ENCODE data around the gene CNOT10.
"Not testable (repeated sequence)": the region's sequence is repeated elsewhere in the genome, so short reads cannot be mapped to it uniquely, and the experiment has no call there.

The CNOT10 gene

DNA sequence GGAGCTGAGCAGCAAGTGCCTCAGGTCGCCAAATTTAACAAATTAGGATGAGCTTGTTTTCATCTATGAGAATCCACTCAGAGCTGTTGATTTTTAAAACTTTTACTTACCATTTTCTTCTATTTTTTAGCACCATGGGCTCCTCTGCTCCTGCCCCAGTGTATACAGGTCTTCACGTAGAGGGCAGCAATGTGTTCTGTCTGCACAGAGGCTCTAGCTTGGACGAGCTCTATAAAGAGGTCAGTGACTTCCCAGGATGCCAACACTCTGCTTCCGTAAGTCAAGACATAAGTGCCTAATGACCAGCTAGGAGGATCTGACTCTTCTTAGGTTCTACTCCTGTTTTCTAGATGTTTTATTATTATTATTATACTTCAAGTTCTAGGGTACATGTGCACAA, 41.2 kb upstream of the CNOT10 start:
- H2AFZ ChIP-seq (ENCODE audit: low read length), result no peak overlapping the region
- H3K27me3 ChIP-seq (ENCODE audit: control insufficient read depth in 3 of 3, insufficient read depth in 3 of 3, low read depth in 1 of 3, low read length in 3 of 3), result peaks cover 0 to 6% (median 0%) of the 10 kb centered on the region in 3 experiments
- H4K8ac ChIP-seq (ENCODE audit: low read depth, low read length), result no peak overlapping the region
- H3K27ac ChIP-seq (replicated peaks; ENCODE audit: low read length), result no peak overlapping the region
- H2BK15ac ChIP-seq (ENCODE audit: low read length), result no peak overlapping the region
- no peaks in the 10 kb centered on the region for H3K79me1 ChIP-seq (ENCODE audit: low read depth, low read length)
- no peaks in the 10 kb centered on the region for H3K4me1 ChIP-seq (ENCODE audit: control insufficient read depth in 2 of 2, insufficient read depth in 1 of 2, low read depth in 1 of 2, low read length in 2 of 2)
- no peak overlapping the region for H3K4me3 ChIP-seq (ENCODE audit: low read length in 2 of 2)
- no peak overlapping the region for H2BK120ac ChIP-seq (ENCODE audit: low read depth, low read length)
- no peak overlapping the region for H2BK5ac ChIP-seq (ENCODE audit: low read length)
- no peak for DNase-seq (ENCODE audit: low spot score)
- no peak overlapping the region for H2BK12ac ChIP-seq (ENCODE audit: low read length)
- H4K91ac ChIP-seq (ENCODE audit: low read depth, low read length, poor library complexity), result no peak overlapping the region
- no peak overlapping the region for H3K9ac ChIP-seq (ENCODE audit: low read depth, low read length, poor library complexity)
- WGBS, 2 donors (ENCODE audit: extremely low coverage in 2 of 2, insufficient read length in 2 of 2, insufficient replicate concordance in 1 of 2), result no CpG with 5 or more reads among the region's 4 CpGs
- no peak overlapping the region for H3K23ac ChIP-seq (ENCODE audit: low read depth, low read length, poor library complexity)
- H3K4ac ChIP-seq (ENCODE audit: low read length), result no peak overlapping the region
- H2AK5ac ChIP-seq (ENCODE audit: low read depth, low read length), result no peak overlapping the region
- no peak overlapping the region for H3K18ac ChIP-seq (ENCODE audit: low read length)
- no peak overlapping the region for H3K14ac ChIP-seq (ENCODE audit: low read length)
- H3K9me3 ChIP-seq (replicated peaks in 1 of 2; ENCODE audit: control insufficient read depth in 2 of 2, insufficient read depth in 1 of 2, low read depth in 1 of 2, low read length in 2 of 2), result no peaks in the 10 kb centered on the region
- no peak overlapping the region for H3K4me2 ChIP-seq (ENCODE audit: insufficient read depth, low read length, poor library complexity, severe bottlenecking)
- H3K36me3 ChIP-seq (replicated peaks in 1 of 2; ENCODE audit: control insufficient read depth in 2 of 2, insufficient read depth in 2 of 2, low read length in 2 of 2), result no peaks in the 10 kb centered on the region

DNA sequence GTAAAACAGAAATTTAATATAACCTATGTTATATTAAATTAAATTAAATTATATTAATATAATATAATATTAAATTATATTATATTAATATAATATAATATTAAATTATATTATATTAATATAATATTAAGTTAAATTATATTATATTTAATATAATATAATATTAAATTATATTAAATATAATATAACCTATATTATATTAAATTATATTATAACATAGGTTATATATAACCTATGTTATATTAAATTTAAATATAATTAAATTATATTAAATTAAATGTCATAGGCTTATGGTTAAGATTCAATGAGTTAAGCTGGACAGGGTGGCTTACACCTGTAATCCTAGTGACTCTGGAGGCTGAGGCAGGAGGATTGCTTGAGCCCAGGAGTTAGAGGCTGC, 40.6 kb upstream of the CNOT10 start:
- Histone ChIP-seq H2BK5ac (ENCODE audit: low read length) (no peak overlapping the region), H2AFZ (ENCODE audit: low read length) (no peak overlapping the region), H3K14ac (ENCODE audit: low read length) (no peak overlapping the region), H2BK120ac (ENCODE audit: low read depth, low read length) (no peak overlapping the region), H3K9me3 (replicated peaks in 1 of 2; ENCODE audit: control insufficient read depth in 2 of 2, insufficient read depth in 1 of 2, low read depth in 1 of 2, low read length in 2 of 2) (no peaks in the 10 kb centered on the region), H3K4ac (ENCODE audit: low read length) (no peak overlapping the region), H3K18ac (ENCODE audit: low read length) (no peak overlapping the region), H4K8ac (ENCODE audit: low read depth, low read length) (no peak overlapping the region), H3K4me3 (ENCODE audit: low read length in 2 of 2) (no peak overlapping the region), H3K27ac (replicated peaks; ENCODE audit: low read length) (no peak overlapping the region), H2BK12ac (ENCODE audit: low read length) (no peak overlapping the region), H3K27me3 (ENCODE audit: control insufficient read depth in 3 of 3, insufficient read depth in 3 of 3, low read depth in 1 of 3, low read length in 3 of 3) (peaks cover 0 to 6% (median 0%) of the 10 kb centered on the region in 3 experiments), H2AK5ac (ENCODE audit: low read depth, low read length) (no peak overlapping the region), H2BK15ac (ENCODE audit: low read length) (no peak overlapping the region), H3K23ac (ENCODE audit: low read depth, low read length, poor library complexity) (no peak overlapping the region), H4K91ac (ENCODE audit: low read depth, low read length, poor library complexity) (no peak overlapping the region), H3K9ac (ENCODE audit: low read depth, low read length, poor library complexity) (no peak overlapping the region), H3K4me2 (ENCODE audit: insufficient read depth, low read length, poor library complexity, severe bottlenecking) (no peak overlapping the region), H3K4me1 (ENCODE audit: control insufficient read depth in 2 of 2, insufficient read depth in 1 of 2, low read depth in 1 of 2, low read length in 2 of 2) (no peaks in the 10 kb centered on the region), H3K36me3 (replicated peaks in 1 of 2; ENCODE audit: control insufficient read depth in 2 of 2, insufficient read depth in 2 of 2, low read length in 2 of 2) (no peaks in the 10 kb centered on the region), H3K79me1 (ENCODE audit: low read depth, low read length) (no peaks in the 10 kb centered on the region)
- no peak for DNase-seq (ENCODE audit: low spot score)

DNA sequence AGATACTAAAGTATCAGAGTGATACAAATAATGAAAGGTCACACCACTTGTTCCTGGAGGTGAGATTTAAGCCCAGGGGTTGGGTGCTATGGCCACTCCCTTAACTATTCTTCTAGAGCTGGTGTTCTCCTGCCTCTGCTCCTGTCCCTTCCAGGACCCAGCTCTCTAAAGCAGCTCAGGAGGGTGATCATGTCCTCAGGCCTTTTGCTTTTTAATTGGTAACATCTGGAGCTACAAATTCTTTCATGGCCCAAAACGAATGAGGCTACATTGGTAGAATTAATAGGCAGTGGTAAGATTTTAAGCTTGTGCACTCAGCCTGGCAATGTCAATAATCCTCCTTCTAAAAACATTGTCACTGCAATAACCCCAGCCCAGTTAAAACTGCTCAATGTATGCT, 38.2 kb upstream of the CNOT10 start:
- H3K27ac ChIP-seq (replicated peaks; ENCODE audit: low read length), result no peak overlapping the region
- no CpG with 5 or more reads among the region's 1 CpG for WGBS, 2 donors (ENCODE audit: extremely low coverage in 2 of 2, insufficient read length in 2 of 2, insufficient replicate concordance in 1 of 2)
- no peak overlapping the region for H4K91ac ChIP-seq (ENCODE audit: low read depth, low read length, poor library complexity)
- H4K8ac ChIP-seq (ENCODE audit: low read depth, low read length), result no peak overlapping the region
- H2BK15ac ChIP-seq (ENCODE audit: low read length), result no peak overlapping the region
- no peak overlapping the region for H3K9ac ChIP-seq (ENCODE audit: low read depth, low read length, poor library complexity)
- no peak overlapping the region for H3K4me2 ChIP-seq (ENCODE audit: insufficient read depth, low read length, poor library complexity, severe bottlenecking)
- H2AFZ ChIP-seq (ENCODE audit: low read length), result no peak overlapping the region
- H3K27me3 ChIP-seq (ENCODE audit: control insufficient read depth in 3 of 3, insufficient read depth in 3 of 3, low read depth in 1 of 3, low read length in 3 of 3), result no peaks in the 10 kb centered on the region
- no peak overlapping the region for H3K18ac ChIP-seq (ENCODE audit: low read length)
- H3K14ac ChIP-seq (ENCODE audit: low read length), result no peak overlapping the region
- H3K23ac ChIP-seq (ENCODE audit: low read depth, low read length, poor library complexity), result no peak overlapping the region
- no peaks in the 10 kb centered on the region for H3K4me1 ChIP-seq (ENCODE audit: control insufficient read depth in 2 of 2, insufficient read depth in 1 of 2, low read depth in 1 of 2, low read length in 2 of 2)
- H3K9me3 ChIP-seq (replicated peaks in 1 of 2; ENCODE audit: control insufficient read depth in 2 of 2, insufficient read depth in 1 of 2, low read depth in 1 of 2, low read length in 2 of 2), result no peaks in the 10 kb centered on the region
- no peak overlapping the region for H2BK12ac ChIP-seq (ENCODE audit: low read length)
- H3K79me1 ChIP-seq (ENCODE audit: low read depth, low read length), result no peaks in the 10 kb centered on the region
- no peak overlapping the region for H2BK120ac ChIP-seq (ENCODE audit: low read depth, low read length)
- no peak overlapping the region for H2AK5ac ChIP-seq (ENCODE audit: low read depth, low read length)
- no peak overlapping the region for H3K4ac ChIP-seq (ENCODE audit: low read length)
- DNase-seq (ENCODE audit: low spot score), result no peak
- no peak overlapping the region for H2BK5ac ChIP-seq (ENCODE audit: low read length)
- H3K36me3 ChIP-seq (replicated peaks in 1 of 2; ENCODE audit: control insufficient read depth in 2 of 2, insufficient read depth in 2 of 2, low read length in 2 of 2), result no peaks in the 10 kb centered on the region
- H3K4me3 ChIP-seq (ENCODE audit: low read length in 2 of 2), result no peak overlapping the region

DNA sequence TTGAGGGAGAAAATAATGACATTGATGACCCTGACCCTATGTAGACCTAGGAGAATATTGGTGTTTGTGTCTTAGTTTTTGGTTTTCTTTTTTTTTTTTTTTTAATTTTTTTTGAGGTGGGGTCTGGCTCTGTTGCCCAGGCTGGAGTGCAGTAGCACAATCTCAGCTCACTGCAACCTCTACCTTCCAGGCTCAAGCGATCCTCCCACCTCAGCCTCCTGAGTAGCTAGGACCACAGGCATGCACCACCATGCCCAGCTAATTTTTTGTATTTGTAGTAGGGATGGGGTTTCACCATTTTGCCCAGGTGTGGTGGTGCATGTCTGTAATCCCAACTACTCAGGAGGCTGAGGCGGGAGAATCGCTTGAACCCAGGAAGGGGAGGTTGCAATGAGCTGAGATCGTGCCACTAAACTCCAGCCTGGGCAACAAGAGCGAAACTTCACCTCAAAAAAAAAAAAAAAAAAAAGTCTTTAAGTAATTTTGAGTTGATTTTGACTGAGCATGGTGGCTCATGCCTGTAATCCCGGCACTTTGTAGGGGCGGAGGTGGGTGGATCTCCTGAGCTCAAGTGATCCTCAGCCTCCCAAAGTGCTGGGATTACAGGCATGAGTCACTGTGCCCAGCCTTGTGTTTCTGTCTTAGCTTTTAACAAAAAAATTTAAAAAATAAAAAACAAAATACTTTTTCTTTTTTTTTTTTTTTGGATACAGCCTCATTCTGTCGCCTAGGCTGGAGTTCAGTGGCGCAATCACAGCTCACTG, 32.5 kb upstream of the CNOT10 start:
- not testable (repeated sequence) for H3K79me1 ChIP-seq (ENCODE audit: low read depth, low read length); H3K4me2 ChIP-seq (ENCODE audit: insufficient read depth, low read length, poor library complexity, severe bottlenecking); H3K36me3 ChIP-seq (replicated peaks in 1 of 2; ENCODE audit: control insufficient read depth in 2 of 2, insufficient read depth in 2 of 2, low read length in 2 of 2); H3K4me1 ChIP-seq (ENCODE audit: control insufficient read depth in 2 of 2, insufficient read depth in 1 of 2, low read depth in 1 of 2, low read length in 2 of 2); H3K27me3 ChIP-seq (ENCODE audit: control insufficient read depth in 3 of 3, insufficient read depth in 3 of 3, low read depth in 1 of 3, low read length in 3 of 3); H4K8ac ChIP-seq (ENCODE audit: low read depth, low read length); H3K23ac ChIP-seq (ENCODE audit: low read depth, low read length, poor library complexity); H3K27ac ChIP-seq (replicated peaks; ENCODE audit: low read length); H3K18ac ChIP-seq (ENCODE audit: low read length); H2BK12ac ChIP-seq (ENCODE audit: low read length); H3K4me3 ChIP-seq (ENCODE audit: low read length in 2 of 2); H2AFZ ChIP-seq (ENCODE audit: low read length); H2BK15ac ChIP-seq (ENCODE audit: low read length); H4K91ac ChIP-seq (ENCODE audit: low read depth, low read length, poor library complexity); H3K4ac ChIP-seq (ENCODE audit: low read length); H3K14ac ChIP-seq (ENCODE audit: low read length); H3K9ac ChIP-seq (ENCODE audit: low read depth, low read length, poor library complexity); H2BK5ac ChIP-seq (ENCODE audit: low read length); H2BK120ac ChIP-seq (ENCODE audit: low read depth, low read length); DNase-seq (ENCODE audit: low spot score); H2AK5ac ChIP-seq (ENCODE audit: low read depth, low read length); H3K9me3 ChIP-seq (replicated peaks in 1 of 2; ENCODE audit: control insufficient read depth in 2 of 2, insufficient read depth in 1 of 2, low read depth in 1 of 2, low read length in 2 of 2)
- no CpG with 5 or more reads among the region's 9 CpGs for WGBS, 2 donors (ENCODE audit: extremely low coverage in 2 of 2, insufficient read length in 2 of 2, insufficient replicate concordance in 1 of 2)

All from neuronal stem cell (in vitro differentiated cells).